Natural killer cell treated with Interleukin-12 subunit alpha and Interleukin-12 subunit beta and Interleukin-15 and Interleukin-18, amount 100 ng/mL, for 72 hours (primary cell): ENCODE data around the gene WDR62. TPM values are rescaled to one million over a fixed set of nuclear protein-coding genes. Genes with fewer than 3 reads are reported as not detected.

Experiments
- ATAC-seq, 2 donors: fragments of 150-1000 bp; cut with Tn5 transposase in 1 of 2; sonication (Bioruptor Pico), chemical (Tn5 transposase) in 1 of 2; 2 replicates each; pipeline ENCODE4 v1.10.0; 2021
- DNase-seq: peaks from one replicate; pipeline ENCODE4 v3.0.0; 2022; ENCODE audit warnings: low spot score
- H3K27ac Mint-ChIP-seq, 2 donors: 1 replicate in 1 of 2; 2 replicates in 1 of 2; pipeline ENCODE4 v1.8.0; 2022; ENCODE audit warnings: mixed read lengths in 2 of 2, mild to moderate bottlenecking in 1 of 2, moderate library complexity in 1 of 2
- H3K27me3 Mint-ChIP-seq, 2 donors: 1 replicate in 1 of 2; 2 replicates in 1 of 2; pipeline ENCODE4 v1.8.0; 2022; ENCODE audit warnings: mixed read lengths in 2 of 2
- H3K36me3 Mint-ChIP-seq: one replicate; pipeline ENCODE4 v1.8.0; 2022; ENCODE audit warnings: mixed read lengths
- H3K4me1 Mint-ChIP-seq, 2 donors: 1 replicate in 1 of 2; 2 replicates in 1 of 2; pipeline ENCODE4 v1.8.0; 2022; ENCODE audit warnings: low read depth in 2 of 2, mixed read lengths in 2 of 2, mild to moderate bottlenecking in 1 of 2
- H3K4me3 Mint-ChIP-seq: one replicate; pipeline ENCODE4 v1.8.0; 2022; ENCODE audit warnings: mixed read lengths
- H3K9me3 Mint-ChIP-seq: 2 replicates; pipeline ENCODE4 v1.8.0; 2022; ENCODE audit warnings: mixed read lengths
- total RNA-seq, 2 donors: library from RNA; stranded (reverse); gene quantifications; one replicate each; pipeline ENCODE4 v1.2.3, GENCODE V29; 2022

Gene WDR62
- total RNA-seq, 2 donors from 2014 or later, result 15.0 to 57.1 TPM

DNA sequence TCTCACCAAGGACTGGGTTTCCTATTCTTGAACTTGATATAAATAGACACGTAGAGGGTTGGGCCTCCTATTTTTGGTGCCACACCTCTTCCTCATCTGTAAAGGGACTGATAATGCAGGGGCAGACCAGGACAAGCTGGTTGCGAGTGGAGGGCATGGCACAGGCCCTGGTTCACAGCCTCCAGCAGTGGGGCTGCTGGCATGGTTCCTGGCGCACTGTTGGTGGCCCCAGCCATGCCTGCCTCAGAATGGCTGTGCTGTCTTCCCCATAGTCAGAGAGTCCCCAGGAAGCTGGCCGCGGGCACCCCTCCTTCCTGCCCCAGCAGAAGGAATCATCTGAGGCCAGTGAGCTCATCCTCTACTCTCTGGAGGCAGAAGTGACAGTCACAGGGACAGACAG is 45.8 kb downstream of the WDR62 start:
- H3K4me3 Mint-ChIP-seq, result no peak overlapping the region

DNA sequence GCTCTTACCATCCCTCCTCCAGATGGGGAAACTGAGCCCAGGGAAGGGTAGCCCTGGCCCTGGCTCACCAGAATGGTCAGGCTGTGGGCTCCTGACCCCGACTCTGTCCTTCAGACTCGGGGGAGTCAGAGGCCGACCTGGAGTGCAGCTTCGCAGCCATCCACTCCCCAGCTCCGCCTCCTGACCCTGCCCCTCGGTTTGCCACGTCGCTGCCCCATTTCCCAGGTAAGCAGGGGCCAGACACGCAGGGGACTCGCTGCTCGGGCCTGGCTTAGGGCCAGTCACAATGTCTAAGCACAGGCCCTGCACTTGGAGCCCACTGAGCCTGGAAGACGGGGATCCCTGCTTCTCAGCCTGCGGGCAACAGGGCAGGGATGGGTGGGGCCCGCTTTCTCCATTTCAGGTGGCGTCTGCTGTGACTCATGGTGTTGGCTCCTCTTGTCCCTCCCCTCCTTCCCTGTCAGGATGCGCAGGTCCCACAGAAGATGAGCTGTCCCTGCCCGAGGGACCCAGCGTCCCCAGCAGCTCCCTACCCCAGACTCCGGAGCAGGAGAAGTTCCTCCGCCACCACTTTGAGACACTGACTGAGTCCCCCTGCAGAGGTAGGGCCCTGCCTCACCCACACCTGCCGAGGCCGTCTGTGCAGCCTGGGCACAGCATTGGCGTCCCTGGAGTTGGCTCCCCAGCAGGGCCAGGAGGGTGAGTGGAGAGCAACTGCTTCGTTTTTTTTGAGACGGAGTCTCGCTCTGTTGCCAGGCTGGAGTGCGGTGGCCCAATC is 47.0 kb downstream of the WDR62 start:
- H3K4me3 Mint-ChIP-seq, result no peak overlapping the region
- H3K27ac Mint-ChIP-seq, result no peak overlapping the region
- peaks cover 0 to 4% of the 10 kb centered on the region in 2 donors for H3K4me1 Mint-ChIP-seq
- H3K9me3 Mint-ChIP-seq, result no peaks in the 10 kb centered on the region
- no peak for DNase-seq
- peaks cover 9% of the 10 kb centered on the region for H3K36me3 Mint-ChIP-seq
- H3K27me3 Mint-ChIP-seq, result no peaks in the 10 kb centered on the region
- ATAC-seq, result no peak

More for the DNA sequence above, 45.8 kb downstream of the WDR62 start:
- DNase-seq, result no peak
- H3K27ac Mint-ChIP-seq, result no peak overlapping the region
- H3K27me3 Mint-ChIP-seq, result no peaks in the 10 kb centered on the region
- ATAC-seq, result peak in 1 of 2 donors; percentile 13
- H3K4me1 Mint-ChIP-seq, result peaks cover 0 to 2% of the 10 kb centered on the region in 2 donors
- H3K36me3 Mint-ChIP-seq, result peaks cover 9% of the 10 kb centered on the region
- no peaks in the 10 kb centered on the region for H3K9me3 Mint-ChIP-seq

DNA sequence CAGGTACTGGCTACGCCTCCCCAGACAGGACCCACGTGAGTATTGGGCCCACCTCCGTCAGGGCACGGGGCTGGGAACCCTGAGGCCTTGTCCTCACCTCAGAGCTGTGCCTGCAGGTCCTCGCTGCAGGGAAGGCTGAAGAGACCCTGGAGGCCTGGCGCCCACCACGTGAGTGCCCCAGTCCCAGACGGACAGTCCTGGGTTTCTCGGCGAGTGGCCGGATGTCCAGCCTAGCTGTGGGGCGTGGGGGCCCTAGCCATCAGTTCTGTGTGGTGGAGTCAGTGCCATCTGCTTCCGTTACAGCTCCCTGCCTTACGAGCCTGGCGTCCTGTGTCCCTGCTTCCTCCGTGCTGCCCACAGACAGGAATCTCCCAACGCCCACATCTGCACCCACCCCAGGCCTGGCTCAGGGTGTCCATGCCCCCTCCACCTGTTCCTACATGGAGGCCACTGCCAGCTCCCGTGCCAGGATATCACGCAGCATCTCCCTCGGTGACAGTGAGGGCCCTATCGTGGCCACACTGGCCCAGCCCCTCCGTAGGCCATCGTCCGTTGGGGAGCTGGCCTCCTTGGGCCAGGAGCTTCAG is 48.4 kb downstream of the WDR62 start:
- no peaks in the 10 kb centered on the region for H3K9me3 Mint-ChIP-seq
- DNase-seq (no peak), ATAC-seq (no peak)
- H3K36me3 Mint-ChIP-seq, result peaks cover 4% of the 10 kb centered on the region
- no peak overlapping the region for H3K27ac Mint-ChIP-seq
- no peak overlapping the region for H3K4me3 Mint-ChIP-seq
- H3K4me1 Mint-ChIP-seq, result peaks cover 0 to 2% of the 10 kb centered on the region in 2 donors
- H3K27me3 Mint-ChIP-seq, result no peaks in the 10 kb centered on the region

DNA sequence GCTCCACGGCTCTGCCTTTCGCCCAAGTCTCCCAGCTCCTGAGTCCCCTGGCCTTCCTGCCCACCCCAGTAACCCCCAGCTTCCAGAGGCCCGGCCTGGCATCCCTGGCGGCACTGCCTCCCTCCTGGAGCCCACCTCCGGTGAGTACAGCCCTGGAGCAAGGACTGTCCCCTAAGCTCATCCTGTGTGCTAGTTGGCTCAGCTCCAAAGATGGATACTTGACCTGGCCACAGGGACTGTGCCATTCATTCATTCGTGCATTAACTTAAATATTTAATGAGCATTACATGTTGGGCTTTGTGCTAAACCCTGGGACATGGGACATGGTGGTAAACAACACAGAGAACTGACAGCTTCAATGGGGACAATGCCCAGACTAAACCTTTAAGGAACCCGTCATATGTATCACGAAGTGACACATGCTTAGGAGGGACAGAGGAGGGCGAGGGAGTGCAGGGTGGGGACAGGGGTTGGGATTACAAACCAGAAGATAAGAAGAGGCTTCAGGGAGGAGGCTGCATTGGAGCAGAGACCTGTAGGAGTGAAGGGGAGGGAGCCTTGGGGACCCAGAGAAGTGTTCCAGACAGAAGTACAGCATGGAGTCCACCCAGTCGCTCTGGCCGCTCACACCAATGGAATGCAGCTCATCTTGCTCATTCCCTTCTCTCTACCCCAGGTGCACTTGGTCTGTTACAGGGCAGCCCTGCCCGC is 49.3 kb downstream of the WDR62 start:
- no peaks in the 10 kb centered on the region for H3K36me3 Mint-ChIP-seq
- no peaks in the 10 kb centered on the region for H3K27me3 Mint-ChIP-seq
- H3K9me3 Mint-ChIP-seq, result no peaks in the 10 kb centered on the region
- ATAC-seq (no peak), DNase-seq (no peak)
- H3K4me3 Mint-ChIP-seq, result no peak overlapping the region
- no peak overlapping the region for H3K27ac Mint-ChIP-seq
- peaks cover 0 to 2% of the 10 kb centered on the region in 2 donors for H3K4me1 Mint-ChIP-seq

DNA sequence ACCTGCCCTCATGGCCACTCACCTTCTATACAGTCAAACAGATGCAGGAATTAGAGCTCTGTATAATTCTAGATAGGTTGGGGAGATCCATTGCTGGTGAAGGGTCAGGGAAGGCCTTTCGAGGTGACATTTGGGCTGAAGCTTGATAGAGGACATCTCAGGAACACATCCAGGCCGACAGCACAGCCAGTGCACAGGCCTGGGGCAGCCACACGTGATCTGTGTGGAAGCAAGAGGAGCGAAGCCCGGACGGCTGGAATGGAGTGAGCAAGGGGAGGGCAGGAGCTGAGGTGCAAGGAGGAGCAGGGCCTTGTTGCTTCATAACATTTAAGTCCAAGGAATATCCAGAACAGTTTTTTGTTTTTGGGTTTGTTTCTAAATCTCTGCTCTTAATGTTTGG is 51.7 kb downstream of the WDR62 start:
- Mint-ChIP-seq H3K4me3 (no peak overlapping the region), H3K36me3 (no peaks in the 10 kb centered on the region), H3K27ac (no peak overlapping the region), H3K4me1 (peaks cover 0 to 2% of the 10 kb centered on the region in 2 donors), H3K27me3 (no peaks in the 10 kb centered on the region), H3K9me3 (no peaks in the 10 kb centered on the region)
- ATAC-seq, result no peak
- no peak for DNase-seq

DNA sequence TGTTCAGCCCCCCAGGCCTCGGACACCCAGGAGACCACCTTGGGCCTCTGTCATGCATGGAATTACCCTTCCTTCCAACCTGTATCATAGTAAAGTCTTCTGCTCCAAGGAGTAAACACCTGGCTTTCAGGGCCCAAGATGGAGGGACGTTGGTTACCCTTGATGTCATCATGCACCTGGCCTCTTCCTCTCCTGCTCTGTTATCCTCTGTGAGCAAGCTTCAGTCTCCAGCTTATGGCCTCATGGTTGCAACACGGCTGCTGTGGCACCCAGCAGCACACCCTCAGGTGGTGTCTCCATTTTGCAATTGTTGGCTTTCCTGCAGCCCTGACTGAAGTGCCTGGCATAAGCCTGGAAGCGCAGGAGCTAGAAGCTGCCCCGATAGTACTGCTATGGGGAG is 52.3 kb downstream of the WDR62 start:
- H3K27ac Mint-ChIP-seq, result no peak overlapping the region
- H3K4me3 Mint-ChIP-seq, result no peak overlapping the region
- ATAC-seq, result no peak
- peaks cover 0 to 2% of the 10 kb centered on the region in 2 donors for H3K4me1 Mint-ChIP-seq
- DNase-seq, result no peak
- H3K36me3 Mint-ChIP-seq, result no peaks in the 10 kb centered on the region
- no peaks in the 10 kb centered on the region for H3K9me3 Mint-ChIP-seq
- no peaks in the 10 kb centered on the region for H3K27me3 Mint-ChIP-seq

DNA sequence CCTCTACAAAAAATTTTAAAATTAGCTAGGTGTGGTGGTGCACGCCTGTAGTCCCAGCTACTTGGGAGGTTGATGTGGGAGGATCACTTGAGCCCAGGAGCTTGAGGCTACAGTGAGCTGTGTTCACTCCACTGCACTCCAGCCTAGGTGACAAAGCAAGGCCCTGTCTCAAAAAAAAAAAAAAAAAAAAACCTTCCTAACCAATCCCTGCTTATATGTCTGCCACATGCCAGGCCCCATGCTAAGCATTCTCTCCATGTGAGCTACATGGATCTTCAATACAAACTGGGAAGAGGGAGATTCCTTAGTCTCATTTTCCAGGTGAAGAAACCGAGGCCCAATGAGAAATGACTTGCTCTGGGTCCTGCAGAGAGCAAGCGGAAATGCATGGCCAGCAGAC is 54.0 kb downstream of the WDR62 start:
- no peak overlapping the region for H3K4me3 Mint-ChIP-seq
- H3K27me3 Mint-ChIP-seq, result no peaks in the 10 kb centered on the region
- ATAC-seq (no peak), DNase-seq (no peak)
- H3K27ac Mint-ChIP-seq, result no peak overlapping the region
- H3K36me3 Mint-ChIP-seq, result no peaks in the 10 kb centered on the region
- H3K4me1 Mint-ChIP-seq, result peaks cover 10% of the 10 kb centered on the region in 2 donors
- no peaks in the 10 kb centered on the region for H3K9me3 Mint-ChIP-seq

DNA sequence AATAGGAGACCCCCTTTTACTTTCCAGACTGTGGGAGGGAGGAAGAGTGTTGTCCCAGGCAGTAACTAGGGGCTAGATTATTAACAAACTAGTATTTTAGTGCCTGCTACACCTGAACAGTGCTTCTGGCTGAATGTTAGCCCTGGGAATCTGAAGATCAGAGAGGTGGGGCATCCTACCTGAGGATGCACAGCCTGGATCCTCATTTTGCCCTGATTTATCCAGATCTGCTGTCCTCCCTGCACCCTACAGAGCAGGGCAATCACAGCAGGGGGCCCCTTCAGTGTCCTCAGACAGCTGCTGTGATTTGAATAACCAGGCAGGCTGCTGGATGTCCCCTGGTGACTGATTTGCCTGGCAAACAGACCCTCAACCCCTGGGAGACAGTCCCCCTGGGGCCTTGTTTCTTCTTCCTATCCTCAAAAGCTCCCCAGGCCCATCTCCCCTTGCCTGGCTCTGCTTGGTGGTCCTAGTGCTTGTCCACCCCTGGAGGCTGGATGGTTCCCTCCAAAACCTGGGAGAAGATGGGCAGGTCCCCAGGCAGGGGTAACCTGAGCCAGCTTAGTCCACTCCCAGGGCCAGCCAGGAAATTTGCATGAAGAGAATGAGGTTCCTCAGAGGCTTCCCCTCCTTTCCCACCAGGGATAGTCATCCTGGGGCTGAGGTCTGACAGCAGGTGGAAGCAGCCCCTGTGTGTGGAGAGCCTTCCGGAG is 55.9 kb downstream of the WDR62 start, which contains the start of gene OVOL3:
OVOL3 (plus strand) TSS at position 657 of the 713 bp plus-strand sequence. CDS start 60 bp downstream, outside the sequence.
- Mint-ChIP-seq H3K27me3 (no peaks in the 10 kb centered on the region), H3K4me3 (no peak within 1 kb of the TSS), H3K4me1 (peaks cover 22 to 25% of the 10 kb centered on the region in 2 donors), H3K27ac (no peak within 1 kb of the TSS), H3K36me3 (no peaks in the 10 kb centered on the region), H3K9me3 (no peaks in the 10 kb centered on the region)
- ATAC-seq (no peak), DNase-seq (no peak)

DNA sequence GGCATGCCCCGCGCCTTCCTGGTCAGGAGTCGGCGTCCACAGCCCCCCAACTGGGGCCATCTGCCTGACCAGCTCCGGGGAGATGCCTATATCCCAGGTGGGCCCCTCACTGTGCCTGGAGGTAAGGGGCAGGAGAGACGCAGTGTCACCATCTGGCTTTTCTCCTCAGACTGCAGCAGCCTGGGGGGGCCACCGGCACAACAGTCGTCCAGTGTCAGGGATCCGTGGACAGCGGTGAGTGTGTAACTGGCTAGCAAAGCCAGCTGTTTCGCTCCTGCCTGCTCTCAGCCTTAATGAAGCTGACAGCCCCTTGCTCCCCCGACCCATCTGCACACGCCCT is 56.5 kb downstream of the WDR62 start:
- ATAC-seq, result no peak
- no peak overlapping the region for H3K27ac Mint-ChIP-seq

DNA sequence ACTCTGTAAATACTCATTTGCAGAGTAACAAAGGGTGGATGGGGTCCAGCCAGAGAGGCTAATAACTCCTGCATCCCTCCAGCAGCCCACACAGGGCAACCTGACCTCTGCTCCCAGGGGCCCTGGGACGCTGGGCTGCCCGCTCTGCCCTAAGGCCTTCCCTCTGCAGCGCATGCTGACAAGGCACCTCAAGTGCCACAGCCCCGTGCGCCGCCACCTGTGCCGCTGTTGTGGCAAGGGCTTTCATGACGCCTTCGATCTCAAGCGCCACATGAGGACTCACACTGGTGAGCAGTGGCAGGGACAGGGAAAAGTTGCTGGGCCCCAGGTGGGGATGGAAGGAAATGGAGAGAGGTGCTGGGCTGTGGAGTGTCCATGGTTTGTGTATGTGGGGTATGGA is 58.0 kb downstream of the WDR62 start:
- Mint-ChIP-seq H3K9me3 (no peaks in the 10 kb centered on the region), H3K27me3 (no peaks in the 10 kb centered on the region), H3K27ac (peak overlapping the region in 1 of 2 donors; percentile 94), H3K4me3 (peak overlapping the region; percentile 95), H3K36me3 (peaks cover 4% of the 10 kb centered on the region), H3K4me1 (peaks cover 30 to 37% of the 10 kb centered on the region in 2 donors)
- DNase-seq, result no peak
- no peak for ATAC-seq

More for the DNA sequence above, 56.5 kb downstream of the WDR62 start:
- Mint-ChIP-seq H3K27me3 (no peaks in the 10 kb centered on the region), H3K36me3 (no peaks in the 10 kb centered on the region), H3K9me3 (no peaks in the 10 kb centered on the region), H3K4me1 (peaks cover 24 to 28% of the 10 kb centered on the region in 2 donors), H3K4me3 (no peak overlapping the region)
- no peak for DNase-seq

DNA sequence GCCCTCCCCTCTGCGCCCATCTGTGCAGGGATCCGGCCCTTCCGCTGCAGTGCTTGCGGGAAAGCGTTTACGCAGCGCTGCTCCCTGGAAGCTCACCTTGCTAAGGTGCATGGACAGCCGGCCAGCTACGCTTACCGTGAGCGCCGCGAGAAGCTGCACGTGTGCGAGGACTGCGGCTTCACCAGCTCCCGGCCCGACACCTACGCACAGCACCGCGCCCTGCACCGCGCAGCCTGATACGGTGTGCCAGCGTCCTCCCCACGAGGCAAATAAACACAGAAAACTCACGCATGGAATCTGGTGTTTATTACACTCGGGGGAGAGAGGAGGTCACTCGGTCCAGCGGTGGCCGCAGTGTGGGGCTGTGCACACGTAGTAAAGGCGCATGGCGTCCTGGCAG is 58.7 kb downstream of the WDR62 start:
- DNase-seq (no peak), ATAC-seq (no peak)
- no peaks in the 10 kb centered on the region for H3K9me3 Mint-ChIP-seq
- H3K27me3 Mint-ChIP-seq, result no peaks in the 10 kb centered on the region
- H3K36me3 Mint-ChIP-seq, result peaks cover 10% of the 10 kb centered on the region
- H3K4me3 Mint-ChIP-seq, result peak overlapping the region; percentile 95
- peaks cover 34 to 42% of the 10 kb centered on the region in 2 donors for H3K4me1 Mint-ChIP-seq
- H3K27ac Mint-ChIP-seq, result peak overlapping the region; percentile 94 to 98

DNA sequence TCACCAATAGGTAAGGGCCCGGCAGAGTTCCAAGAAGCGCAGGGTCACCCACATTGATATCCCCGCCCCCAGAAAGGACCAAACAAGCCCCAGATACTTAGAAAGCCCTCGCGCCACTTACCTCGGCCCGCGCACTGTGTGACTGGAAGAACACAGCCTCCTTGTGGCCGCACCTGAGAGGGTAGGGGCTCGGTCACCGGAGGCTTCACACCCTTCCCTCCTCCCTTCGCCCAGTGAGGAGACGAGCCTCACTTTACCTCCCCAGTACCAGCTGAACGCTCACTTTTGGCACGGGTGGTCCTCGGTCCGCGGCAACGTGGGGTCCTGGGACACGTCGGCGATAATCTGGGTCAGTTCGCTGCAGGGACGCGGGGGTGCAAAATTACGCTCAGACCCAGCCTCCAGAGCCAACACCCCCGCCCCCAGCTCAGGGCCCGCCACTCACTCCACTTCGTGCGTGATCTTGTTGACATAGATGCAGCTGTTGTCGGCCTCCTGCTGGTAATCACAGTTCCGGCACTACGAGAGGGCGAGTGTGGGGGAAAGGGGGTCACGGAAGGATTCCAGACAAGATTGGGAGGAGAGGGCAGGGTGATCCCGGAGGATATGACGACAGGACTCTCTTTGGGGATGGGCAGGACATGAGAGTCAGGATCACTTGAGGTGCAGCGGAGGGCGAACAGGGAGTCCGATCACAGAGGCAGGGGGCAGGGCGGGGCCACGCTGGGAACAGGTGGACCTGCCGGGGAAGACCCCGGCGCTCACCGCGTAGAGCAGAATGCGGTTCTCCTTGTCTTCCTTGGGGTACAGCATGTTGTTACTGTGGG is 59.4 kb downstream of the WDR62 start:
- Mint-ChIP-seq H3K27ac (peak overlapping the region; percentile 94 to 98), H3K36me3 (peaks cover 10% of the 10 kb centered on the region), H3K4me3 (peak overlapping the region; percentile 95), H3K4me1 (peaks cover 34 to 42% of the 10 kb centered on the region in 2 donors), H3K9me3 (no peaks in the 10 kb centered on the region), H3K27me3 (no peaks in the 10 kb centered on the region)
- no peak for ATAC-seq
- peak; percentile 54 for DNase-seq
